GM21528 (cell line): ENCODE results near the gene COL26A1.
"Not testable (repeated sequence)": the region's sequence is repeated elsewhere in the genome, so short reads cannot be mapped to it uniquely, and the experiment has no call there.

Experiments used
- ATAC-seq: cut with Tn5 transposase; IDR thresholded peaks from one replicate; pipeline ENCODE4 v1.9.1; 2021; ENCODE audit warnings: mild to moderate bottlenecking, moderate library complexity; ENCODE audit not compliant: unreplicated experiment, low FRiP score

The COL26A1 gene

GRCh38 chr7:101546308-101546936 is 183.7 kb downstream of the COL26A1 start:
- ATAC-seq: no peak

DNA sequence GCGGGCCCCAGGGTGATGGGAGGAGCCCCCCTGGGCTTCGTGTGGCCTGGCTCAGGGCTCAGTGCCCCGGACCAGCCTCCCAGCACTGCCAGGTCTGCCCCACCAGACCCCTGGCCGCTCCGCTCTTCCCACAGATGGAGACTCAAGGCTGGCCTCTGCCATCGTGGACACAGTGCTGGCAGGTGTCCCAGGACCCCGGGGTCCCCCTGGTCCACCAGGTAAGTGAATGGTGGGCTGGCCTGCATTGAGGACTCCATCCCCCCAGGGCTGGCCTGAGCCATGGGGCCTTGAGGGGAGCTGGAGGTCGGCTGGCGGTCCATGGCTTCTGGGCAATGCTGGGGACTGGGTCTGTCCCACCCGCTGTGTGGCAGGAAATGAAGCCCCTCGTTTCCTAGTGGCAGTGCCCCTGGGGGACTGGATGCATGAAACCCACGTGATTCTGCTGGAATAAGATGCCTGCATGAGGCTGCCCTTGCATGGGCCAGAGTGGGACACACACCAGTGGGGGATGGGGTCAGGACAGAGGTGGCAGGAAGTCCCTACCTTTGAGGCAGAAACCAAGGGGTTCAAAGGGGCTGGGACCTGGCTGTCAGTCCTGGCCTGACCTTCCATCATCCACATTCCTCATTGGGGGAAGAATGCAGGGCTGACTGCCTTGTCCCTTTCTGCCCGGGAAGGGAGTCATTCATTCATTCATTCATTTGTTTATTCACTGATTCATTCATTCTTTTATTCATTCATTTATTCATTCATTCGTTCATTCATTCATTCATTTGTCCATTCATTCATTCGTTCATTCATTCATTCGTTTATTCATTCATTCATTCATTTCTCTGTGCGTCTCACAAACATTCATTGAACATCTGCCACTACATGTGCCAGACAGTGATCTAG is 184.6 kb downstream of the COL26A1 start:
- no peak for ATAC-seq

- no peak for ATAC-seq
Measured at GRCh38 chr7:101547916-101548661, 185.4 kb downstream of the COL26A1 start.

DNA sequence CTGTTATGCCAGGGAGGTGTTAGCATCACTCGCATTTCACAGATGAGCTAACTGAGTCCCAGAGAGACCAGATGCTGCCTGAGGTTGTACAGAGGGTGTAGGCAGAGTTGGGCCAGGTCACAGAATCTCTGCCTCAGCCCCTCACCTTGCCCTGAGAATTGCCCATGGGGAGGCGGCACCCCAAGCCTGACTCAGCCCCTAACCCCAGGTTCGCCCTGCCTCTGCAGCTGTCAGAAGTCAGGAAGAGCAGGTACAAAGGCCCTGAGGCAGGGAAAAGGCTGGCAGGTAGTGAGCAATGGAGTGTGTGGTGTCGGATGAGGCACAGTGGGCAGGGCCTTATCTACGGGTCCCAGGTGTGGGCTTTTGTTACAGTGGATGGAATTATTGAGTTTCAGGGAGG is 187.1 kb downstream of the COL26A1 start:
- ATAC-seq: no peak

GRCh38 chr7:101550641-101551541 is 188.2 kb downstream of the COL26A1 start:
- ATAC-seq: no peak

GRCh38 chr7:101553018-101553770 is 190.5 kb downstream of the COL26A1 start:
- no peak for ATAC-seq

GRCh38 chr7:101553771-101554445 is 191.2 kb downstream of the COL26A1 start:
- ATAC-seq: no peak

- ATAC-seq: no peak
Measured at GRCh38 chr7:101554584-101555268, 192.1 kb downstream of the COL26A1 start.

DNA sequence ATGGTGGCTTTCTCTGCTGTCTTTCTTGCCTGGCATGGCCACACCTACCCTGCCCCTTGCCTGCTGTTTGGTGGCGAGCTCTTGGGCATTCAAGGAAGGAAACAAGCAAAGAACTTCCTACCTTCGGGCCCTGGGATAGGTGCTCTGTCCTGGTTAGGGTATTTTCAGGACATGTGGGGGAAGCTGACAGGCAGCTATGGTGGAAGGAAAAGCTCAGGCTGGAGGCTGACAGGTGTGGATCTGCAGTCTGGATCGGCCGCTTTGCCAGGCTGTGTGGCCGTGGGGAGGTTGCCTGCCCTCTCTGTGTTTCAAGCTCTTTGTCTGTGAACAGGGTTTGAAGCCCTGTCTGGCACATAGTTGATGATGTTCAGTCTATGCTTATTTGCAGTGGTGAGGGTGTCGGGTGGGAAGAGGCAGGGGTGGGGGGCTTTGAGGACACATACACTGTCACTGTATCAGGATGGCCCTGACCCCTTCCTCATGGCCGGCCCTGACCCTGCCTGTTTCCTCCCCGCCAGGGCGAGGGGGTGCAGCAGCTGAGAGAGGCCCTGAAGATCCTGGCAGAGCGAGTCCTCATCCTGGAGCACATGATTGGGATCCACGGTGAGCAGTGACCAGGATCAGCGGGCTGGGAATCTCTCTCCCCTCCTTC is 192.7 kb downstream of the COL26A1 start:
- ATAC-seq: no peak

DNA sequence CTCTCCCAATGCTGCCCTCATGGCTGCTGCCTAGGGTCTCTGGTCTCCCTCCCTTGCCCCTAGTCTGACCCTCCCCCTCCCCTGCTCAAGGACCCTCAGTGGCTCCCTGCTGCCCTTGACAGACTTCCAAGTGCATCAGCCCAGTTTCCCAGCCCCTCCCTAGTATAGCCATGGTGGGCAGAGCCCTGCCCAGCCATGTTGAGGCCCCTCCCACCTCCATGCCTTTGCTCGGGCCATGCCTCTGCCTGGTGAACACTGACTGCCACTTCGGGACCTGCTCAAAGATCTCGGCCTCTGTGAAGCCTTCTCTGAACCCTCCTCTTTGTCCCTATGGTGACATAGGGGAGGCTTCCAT is 193.2 kb downstream of the COL26A1 start:
- ATAC-seq: no peak

- no peak for ATAC-seq
Measured at GRCh38 chr7:101556453-101556968, 193.8 kb downstream of the COL26A1 start.

DNA sequence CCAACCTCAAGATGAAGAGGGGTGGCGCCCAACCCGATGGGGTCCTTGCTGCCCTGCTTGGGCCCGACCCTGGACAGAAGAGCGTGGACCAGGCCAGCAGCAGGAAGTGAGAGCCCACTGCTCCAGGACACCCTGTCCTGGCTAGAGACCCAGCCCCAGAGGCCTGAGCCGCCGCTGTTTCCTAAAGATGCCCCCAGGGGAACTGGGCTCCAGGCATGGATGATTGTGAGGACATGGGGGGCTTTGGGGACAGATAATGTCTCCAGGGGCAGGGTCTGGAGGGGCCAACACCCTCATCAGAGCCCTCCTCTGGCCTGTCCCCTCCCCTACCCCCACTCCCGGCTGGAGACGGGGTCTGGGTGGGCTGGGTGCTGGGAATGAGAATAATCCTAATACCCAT is 194.7 kb downstream of the COL26A1 start:
- ATAC-seq: no peak

- no peak for ATAC-seq
Measured at GRCh38 chr7:101557978-101558741, 195.5 kb downstream of the COL26A1 start.

GRCh38 chr7:101558742-101559325 is 196.2 kb downstream of the COL26A1 start:
- ATAC-seq: no peak

DNA sequence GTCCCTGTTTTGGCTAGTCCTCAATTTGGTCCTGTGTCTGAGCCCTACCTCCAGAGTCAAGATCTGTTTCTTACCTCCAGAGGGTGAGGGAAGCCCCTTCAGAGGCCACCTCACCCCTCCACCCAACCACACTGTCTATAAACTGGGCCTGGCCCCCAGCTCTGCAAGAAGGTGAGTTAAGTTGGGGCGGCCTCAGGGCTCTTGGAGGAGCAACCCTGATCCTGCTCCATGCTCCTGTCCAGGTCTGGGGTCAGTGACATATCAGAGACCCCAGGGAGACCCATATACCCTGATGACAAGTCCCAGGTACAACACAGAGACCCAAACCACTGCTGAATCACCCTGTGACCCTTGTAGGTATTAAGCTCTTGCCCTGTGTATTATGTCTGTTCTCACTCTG is 196.9 kb downstream of the COL26A1 start:
- ATAC-seq: no peak

DNA sequence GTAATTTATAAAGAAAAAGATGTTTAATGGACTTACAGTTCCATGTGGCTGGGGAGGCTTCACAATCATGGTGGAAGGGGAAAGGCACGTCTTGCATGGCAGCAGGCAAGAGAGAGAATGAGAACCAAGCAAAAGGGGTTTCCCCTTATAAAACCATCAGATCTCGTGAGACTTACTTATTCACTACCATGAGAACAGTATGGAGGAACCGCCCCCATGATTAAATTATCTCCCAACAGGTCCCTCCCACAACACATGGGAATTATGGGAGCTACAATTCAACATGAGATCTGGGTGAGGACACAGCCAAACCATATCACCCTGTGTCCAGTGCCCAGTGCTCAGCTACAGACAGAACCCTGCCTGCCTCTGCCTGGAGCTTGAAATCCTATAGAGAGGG is 197.3 kb downstream of the COL26A1 start:
- not testable (repeated sequence) for ATAC-seq

GRCh38 chr7:101560856-101561255 is 198.2 kb downstream of the COL26A1 start:
- no peak for ATAC-seq
